ENCODE data around the gene GPR18. TPM values are rescaled to one million over a fixed set of nuclear protein-coding genes. Genes with fewer than 3 reads are reported as not detected.

GPR18 gene
- total and polyA plus RNA-seq, 8 donors = 0.17 to 0.65 (median 0.46) TPM; not detected in 1

DNA sequence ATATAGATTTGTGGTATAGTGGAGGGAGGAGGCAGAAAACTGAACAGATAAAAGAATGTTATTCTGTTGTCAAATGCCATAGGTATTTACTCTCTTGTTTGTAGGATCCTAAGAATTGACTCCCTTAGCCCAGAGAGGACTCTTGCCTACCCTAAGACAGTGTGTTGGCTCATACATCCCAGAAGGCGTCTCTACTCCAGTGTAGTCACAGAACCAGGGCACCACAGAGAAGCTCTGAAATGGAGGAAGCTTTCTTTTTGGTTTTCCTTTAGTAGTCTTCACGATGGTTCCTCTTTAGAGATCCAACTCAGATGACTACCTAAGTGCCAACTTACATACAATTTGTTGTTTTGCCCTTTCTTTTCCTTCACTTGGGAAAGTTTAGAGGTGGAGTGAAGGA lies 35.0 kb upstream of the GPR18 start:
- ATAC-seq (peak; percentile 35), DNase-seq (no peak)
- Histone ChIP-seq H3K4me1 (peaks cover 0 to 52% of the 10 kb centered on the region in 2 donors), H3K9me3 (no peaks in the 10 kb centered on the region), H3K4me3 (no peak overlapping the region), H3K27me3 (no peaks in the 10 kb centered on the region), H3K27ac (peak overlapping the region in 1 of 2 donors; percentile 4), H3K36me3 (peaks cover 0 to 13% of the 10 kb centered on the region in 2 donors)
- TF ChIP-seq, protein P1, sequence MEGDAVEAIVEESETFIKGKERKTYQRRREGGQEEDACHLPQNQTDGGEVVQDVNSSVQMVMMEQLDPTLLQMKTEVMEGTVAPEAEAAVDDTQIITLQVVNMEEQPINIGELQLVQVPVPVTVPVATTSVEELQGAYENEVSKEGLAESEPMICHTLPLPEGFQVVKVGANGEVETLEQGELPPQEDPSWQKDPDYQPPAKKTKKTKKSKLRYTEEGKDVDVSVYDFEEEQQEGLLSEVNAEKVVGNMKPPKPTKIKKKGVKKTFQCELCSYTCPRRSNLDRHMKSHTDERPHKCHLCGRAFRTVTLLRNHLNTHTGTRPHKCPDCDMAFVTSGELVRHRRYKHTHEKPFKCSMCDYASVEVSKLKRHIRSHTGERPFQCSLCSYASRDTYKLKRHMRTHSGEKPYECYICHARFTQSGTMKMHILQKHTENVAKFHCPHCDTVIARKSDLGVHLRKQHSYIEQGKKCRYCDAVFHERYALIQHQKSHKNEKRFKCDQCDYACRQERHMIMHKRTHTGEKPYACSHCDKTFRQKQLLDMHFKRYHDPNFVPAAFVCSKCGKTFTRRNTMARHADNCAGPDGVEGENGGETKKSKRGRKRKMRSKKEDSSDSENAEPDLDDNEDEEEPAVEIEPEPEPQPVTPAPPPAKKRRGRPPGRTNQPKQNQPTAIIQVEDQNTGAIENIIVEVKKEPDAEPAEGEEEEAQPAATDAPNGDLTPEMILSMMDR (IDR thresholded peaks at IDR 0.05) = no peak
- intact Hi-C loops (cut with DNase I) = no loop called here

DNA sequence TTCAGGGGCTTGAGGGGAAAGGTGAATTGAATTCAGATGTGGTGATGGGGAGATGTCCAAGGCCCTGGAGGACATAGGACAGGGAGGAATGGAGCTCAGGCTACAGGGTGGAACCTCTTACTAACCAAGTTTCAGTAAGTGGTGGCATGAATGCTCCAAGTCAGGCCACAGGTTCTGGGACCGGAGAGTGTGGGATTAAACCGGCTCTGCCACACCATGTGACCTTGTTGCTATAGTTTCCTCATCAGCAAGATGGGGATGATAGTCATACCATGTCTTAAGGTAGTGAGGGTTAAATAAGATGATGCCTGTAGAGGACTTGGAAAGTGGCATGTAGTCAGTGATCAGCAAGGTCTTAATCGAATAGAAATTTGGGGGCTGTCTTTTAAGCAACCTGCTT lies 32.7 kb upstream of the GPR18 start:
- ATAC-seq = no peak
- Histone ChIP-seq H3K27ac (no peak overlapping the region), H3K27me3 (no peaks in the 10 kb centered on the region), H3K4me1 (peaks cover 0 to 47% of the 10 kb centered on the region in 2 donors), H3K4me3 (no peak overlapping the region), H3K9me3 (no peaks in the 10 kb centered on the region), H3K36me3 (peaks cover 0 to 13% of the 10 kb centered on the region in 2 donors)
- TF ChIP-seq, protein P1 (IDR thresholded peaks at IDR 0.05) = no peak
- no peak for DNase-seq
- intact Hi-C loops (cut with DNase I) = no loop called here

DNA sequence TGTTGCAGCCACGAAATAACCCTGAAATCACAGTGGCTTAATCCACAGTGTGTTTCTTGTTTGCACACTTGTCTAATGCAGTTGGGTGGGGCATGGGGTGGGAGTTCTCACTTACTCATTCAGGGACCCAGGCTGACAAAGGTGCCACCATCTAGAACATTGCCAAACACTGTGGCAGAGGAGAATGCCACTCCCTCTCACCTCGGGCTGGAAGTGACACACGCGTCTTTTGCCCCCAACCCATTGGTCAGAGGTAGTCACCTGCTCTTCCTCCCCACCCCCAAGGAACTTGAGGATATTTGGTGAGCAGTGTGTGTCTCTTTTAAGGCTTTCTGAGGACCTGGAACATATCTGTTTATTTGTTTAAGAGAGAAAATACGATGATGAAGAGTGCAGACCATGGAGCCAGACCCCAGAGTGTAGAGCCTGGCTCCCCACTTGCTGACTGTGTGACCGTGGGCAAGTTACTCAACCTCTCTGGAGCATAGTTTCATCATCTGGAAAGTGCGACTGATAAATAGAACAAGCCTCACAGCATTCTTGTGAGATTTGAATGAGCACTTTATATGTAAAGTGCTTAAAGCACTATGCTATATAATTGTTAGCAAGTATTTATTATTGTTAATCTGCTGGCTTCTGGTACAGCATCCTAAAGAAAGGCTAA lies 31.6 kb upstream of the GPR18 start:
- peaks cover 0 to 3% of the 10 kb centered on the region in 2 donors for H3K36me3 ChIP-seq
- ATAC-seq (no peak), DNase-seq (no peak)
- H3K4me3 ChIP-seq = no peak overlapping the region
- peaks cover 6 to 40% of the 10 kb centered on the region in 2 donors for H3K4me1 ChIP-seq
- TF ChIP-seq, protein P1 (IDR thresholded peaks at IDR 0.05) = no peak
- intact Hi-C loops (cut with DNase I) = no loop called here
- H3K27me3 ChIP-seq = no peaks in the 10 kb centered on the region
- H3K27ac ChIP-seq = no peak overlapping the region
- H3K9me3 ChIP-seq = no peaks in the 10 kb centered on the region

DNA sequence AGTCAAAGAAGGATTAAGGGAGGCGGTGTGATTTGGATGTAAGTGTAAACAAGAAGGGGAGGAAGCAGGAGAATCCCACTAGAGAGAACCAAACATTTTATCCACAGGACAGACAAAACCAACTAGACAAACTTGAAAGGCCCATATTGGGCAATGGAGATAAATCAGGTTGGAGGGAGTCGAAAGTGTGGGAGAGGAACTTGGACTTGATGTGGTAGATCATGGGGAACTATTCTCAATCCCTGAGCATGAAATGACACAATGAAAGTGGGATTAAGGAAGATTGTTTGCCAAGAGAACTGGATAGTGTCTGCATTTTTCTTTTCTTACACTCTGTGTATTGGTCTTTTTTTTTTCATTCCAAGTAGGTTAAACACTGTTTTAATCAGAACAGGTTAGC lies 31.1 kb upstream of the GPR18 start:
- no peak for ATAC-seq
- intact Hi-C loops (cut with DNase I) = no loop called here
- H3K4me1 ChIP-seq = peaks cover 6 to 45% of the 10 kb centered on the region in 2 donors
- no peak for DNase-seq
- no peaks in the 10 kb centered on the region for H3K9me3 ChIP-seq
- H3K27ac ChIP-seq = no peak overlapping the region
- H3K36me3 ChIP-seq = no peaks in the 10 kb centered on the region
- no peak overlapping the region for H3K4me3 ChIP-seq
- TF ChIP-seq, protein P1 (IDR thresholded peaks at IDR 0.05) = no peak
- H3K27me3 ChIP-seq = no peaks in the 10 kb centered on the region

DNA sequence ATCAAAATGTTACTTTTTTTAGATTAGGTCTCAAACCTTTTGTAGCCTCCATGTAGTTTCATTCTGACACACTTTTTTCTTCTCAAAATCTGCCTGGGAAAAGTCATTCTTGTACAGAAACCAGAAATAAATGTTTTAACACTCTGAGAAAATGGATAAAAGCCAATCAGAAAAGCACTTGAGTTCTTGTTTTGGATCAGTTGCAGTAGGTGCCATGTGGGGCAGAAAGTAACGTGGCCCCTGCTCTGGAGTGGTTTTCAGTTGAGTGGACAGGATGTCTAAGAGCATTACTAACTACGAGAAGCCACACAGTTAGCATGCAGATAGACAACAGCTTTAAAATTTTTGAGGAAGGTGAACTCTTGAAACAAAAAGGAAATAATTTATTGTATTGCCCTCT lies 29.9 kb upstream of the GPR18 start:
- peak; percentile 70 for ATAC-seq
- Histone ChIP-seq H3K4me1 (peaks cover 8 to 51% of the 10 kb centered on the region in 2 donors), H3K27ac (peak overlapping the region in 1 of 2 donors; percentile 35), H3K4me3 (no peak overlapping the region), H3K36me3 (no peaks in the 10 kb centered on the region), H3K27me3 (no peaks in the 10 kb centered on the region), H3K9me3 (no peaks in the 10 kb centered on the region)
- TF ChIP-seq, protein P1 (IDR thresholded peaks at IDR 0.05) = no peak
- no peak for DNase-seq
- intact Hi-C loops (cut with DNase I) = no loop called here

All from left lung (tissue), 10 donors.